H1 (cell line): ENCODE results near the gene C16orf95. TPM values are rescaled to one million over a fixed set of nuclear protein-coding genes. Genes with fewer than 3 reads are reported as not detected.

Experiments
- CTCF ChIA-PET: fragments of 300-600 bp; sonication (Branson Sonifier 250); formaldehyde crosslinking; loops from one replicate; lab custom pipeline; 2021; ENCODE audit not compliant: partially characterized antibody; lab: Charles Lee
- POLR2A ChIA-PET: fragments of 300-600 bp; sonication (Branson Sonifier 250); formaldehyde crosslinking; loops from one replicate; lab custom pipeline; 2021; ENCODE audit warnings: inconsistent platforms; ENCODE audit not compliant: partially characterized antibody; lab: Charles Lee
- DNase-seq, 2 experiments: peaks; one replicate each; pipeline versions ENCODE4 v3.0.0 to v3.0.0-alpha.2; 2010 to 2022; ENCODE audit warnings: low spot score in 2 of 2, low read depth in 1 of 2, mixed read lengths in 1 of 2
- FAIRE-seq: peaks from 2 replicates; lab custom pipeline; 2011; peaks lifted over from hg19 to GRCh38; lab: Jason Lieb, UNC
- H2AFZ ChIP-seq: 2 replicates; pipeline ENCODE4 v1.8.1; 2012; ENCODE audit warnings: low read length, inconsistent platforms
- H2AK5ac ChIP-seq: 2 replicates; pipeline ENCODE4 v1.6.1; 2013; ENCODE audit warnings: low read depth, low read length
- H2BK120ac ChIP-seq: replicated peaks from 2 replicates; pipeline ENCODE3; 2013; ENCODE audit warnings: low read depth, low read length, inconsistent platforms
- H2BK12ac ChIP-seq: 2 replicates; pipeline ENCODE4 v1.6.1; 2013; ENCODE audit warnings: low read depth, low read length
- H2BK15ac ChIP-seq: 2 replicates; pipeline ENCODE4 v1.6.1; 2013; ENCODE audit warnings: low read length
- H2BK20ac ChIP-seq: 2 replicates; pipeline ENCODE4 v1.6.1; 2013; ENCODE audit warnings: low read length
- H2BK5ac ChIP-seq: 2 replicates; pipeline ENCODE4 v1.6.1; 2013; ENCODE audit warnings: low read depth, low read length
- H3K14ac ChIP-seq: 2 replicates; pipeline ENCODE4 v1.6.1; 2013; ENCODE audit warnings: inconsistent platforms; ENCODE audit not compliant: insufficient read length
- H3K18ac ChIP-seq: 2 replicates; pipeline ENCODE4 v1.6.1; 2013; ENCODE audit warnings: low read length; ENCODE audit errors: extremely low read depth
- H3K23ac ChIP-seq: 2 replicates; pipeline ENCODE4 v1.6.1; 2013; ENCODE audit warnings: inconsistent platforms; ENCODE audit not compliant: insufficient read length
- H3K23me2 ChIP-seq: 2 replicates; pipeline ENCODE4 v1.6.1; 2013; ENCODE audit warnings: low read depth, low read length
- H3K27ac ChIP-seq: 2 replicates; pipeline ENCODE4 v1.6.1; 2011; ENCODE audit warnings: low read depth, low read length, inconsistent platforms
- H3K27me3 ChIP-seq, 4 experiments: replicated peaks in 1 of 4; 1 replicate in 1 of 4; 2 replicates in 3 of 4; pipeline versions ENCODE4 v1.6.1 to v1.8.1; 2011 to 2013; ENCODE audit warnings: low read length in 3 of 4, mild to moderate bottlenecking in 3 of 4, inconsistent platforms in 2 of 4, mixed read lengths in 2 of 4, moderate library complexity in 1 of 4; ENCODE audit not compliant: control insufficient read depth in 3 of 4, insufficient read depth in 3 of 4; ENCODE audit errors: extremely low read depth in 1 of 4
- H3K36me3 ChIP-seq, 4 experiments: 2 replicates each; pipeline versions ENCODE4 v1.6.1 to v1.8.1; 2011 to 2013; ENCODE audit warnings: mild to moderate bottlenecking in 4 of 4, low read length in 3 of 4, moderate library complexity in 2 of 4, control low read depth in 1 of 4, inconsistent platforms in 1 of 4; ENCODE audit not compliant: insufficient read depth in 4 of 4, control insufficient read depth in 2 of 4
- H3K4ac ChIP-seq: replicated peaks from 2 replicates; pipeline ENCODE3; 2013; ENCODE audit warnings: low read length, low read depth, mixed read lengths, inconsistent platforms; ENCODE audit not compliant: insufficient read length
- H3K4me1 ChIP-seq, 4 experiments: replicated peaks in 1 of 4; 1 replicate in 1 of 4; 2 replicates in 3 of 4; pipeline versions ENCODE4 v1.6.1 to v1.8.1; 2011 to 2013; ENCODE audit warnings: low read length in 3 of 4, inconsistent platforms in 2 of 4, mixed read lengths in 1 of 4; ENCODE audit not compliant: insufficient read depth in 4 of 4, control insufficient read depth in 3 of 4
- H3K4me2 ChIP-seq, 2 experiments: 2 replicates each; pipeline versions ENCODE4 v1.6.1 to v1.8.1; 2011 to 2013; ENCODE audit warnings: low read depth in 2 of 2, low read length in 2 of 2, control low read depth in 1 of 2, inconsistent platforms in 1 of 2, mild to moderate bottlenecking in 1 of 2; ENCODE audit not compliant: insufficient read depth in 1 of 2
- H3K4me3 ChIP-seq, 4 experiments: fragments of 200-600, 300-600 bp in 1 of 4; sonication (generic), shearing (Covaris generic), sonication (Bioruptor Twin) in 1 of 4; 2 replicates each; pipeline versions ENCODE4 v1.5.1 to v1.8.1; 2011 to 2016; ENCODE audit warnings: low read length in 4 of 4, low read depth in 3 of 4, control low read depth in 2 of 4, inconsistent platforms in 2 of 4, mild to moderate bottlenecking in 2 of 4, mixed read lengths in 1 of 4, moderate library complexity in 1 of 4; ENCODE audit not compliant: insufficient read depth in 2 of 4; ENCODE audit errors: extremely low read depth in 1 of 4
- H3K56ac ChIP-seq: replicated peaks from 2 replicates; pipeline ENCODE3; 2013; ENCODE audit warnings: low read depth, mild to moderate bottlenecking, mixed read lengths, low read length, inconsistent platforms; ENCODE audit not compliant: insufficient read length
- H3K79me1 ChIP-seq: 2 replicates; pipeline ENCODE4 v1.6.1; 2013; ENCODE audit warnings: low read depth, low read length, control low read depth
- H3K79me2 ChIP-seq, 2 experiments: 2 replicates each; pipeline versions ENCODE4 v1.6.1 to v1.8.1; 2012 to 2013; ENCODE audit warnings: low read length in 2 of 2, mild to moderate bottlenecking in 2 of 2, inconsistent platforms in 1 of 2; ENCODE audit not compliant: insufficient read depth in 2 of 2, control insufficient read depth in 1 of 2
- H3K9ac ChIP-seq, 4 experiments: replicated peaks in 1 of 4; 1 replicate in 1 of 4; 2 replicates in 3 of 4; pipeline versions ENCODE4 v1.6.1 to v1.8.1; 2011 to 2013; ENCODE audit warnings: low read depth in 3 of 4, low read length in 3 of 4, control low read depth in 2 of 4, mild to moderate bottlenecking in 2 of 4, moderate library complexity in 2 of 4, inconsistent platforms in 1 of 4; ENCODE audit errors: extremely low read depth in 1 of 4
- H3K9me3 ChIP-seq, 2 experiments: 2 replicates each; pipeline versions ENCODE4 v1.6.1 to v1.8.1; 2012 to 2013; ENCODE audit warnings: mild to moderate bottlenecking in 2 of 2, moderate library complexity in 2 of 2, control low read depth in 1 of 2, inconsistent platforms in 1 of 2, low read depth in 1 of 2, low read length in 1 of 2, mixed read lengths in 1 of 2; ENCODE audit not compliant: insufficient read depth in 2 of 2
- H4K20me1 ChIP-seq, 2 experiments: replicated peaks in 1 of 2; 2 replicates each; pipeline versions ENCODE3 to v1.8.1; 2011 to 2013; ENCODE audit warnings: inconsistent platforms in 2 of 2, low read length in 2 of 2, mild to moderate bottlenecking in 1 of 2; ENCODE audit not compliant: insufficient read depth in 2 of 2, control insufficient read depth in 1 of 2
- H4K5ac ChIP-seq: 2 replicates; pipeline ENCODE4 v1.6.1; 2013; ENCODE audit warnings: low read length, low read depth, mixed read lengths, inconsistent platforms; ENCODE audit not compliant: insufficient read length
- H4K8ac ChIP-seq: 2 replicates; pipeline ENCODE4 v1.8.0; 2013; ENCODE audit warnings: mild to moderate bottlenecking, moderate library complexity, low read length, inconsistent platforms; ENCODE audit not compliant: insufficient read depth; ENCODE audit errors: extremely low read depth
- H4K91ac ChIP-seq: replicated peaks from 2 replicates; pipeline ENCODE3; 2013; ENCODE audit warnings: low read length, mixed read lengths, inconsistent platforms; ENCODE audit not compliant: insufficient read length
- BCL11A ChIP-seq, 2 experiments: IDR thresholded peaks; one replicate each; pipeline ENCODE4 v1.6.1; 2011; ENCODE audit warnings: low read depth in 2 of 2, low read length in 2 of 2, mild to moderate bottlenecking in 2 of 2
- EZH2 ChIP-seq: fragments of 200-600 bp; sonication (generic); IDR thresholded peaks from 2 replicates; pipeline ENCODE4 v1.7.1; 2012; ENCODE audit warnings: low read depth, mild to moderate bottlenecking, moderate library complexity, low read length, inconsistent platforms; ENCODE audit not compliant: severe bottlenecking
- FOSL1 ChIP-seq: IDR thresholded peaks from 2 replicates; pipeline ENCODE4 v1.6.1; 2011; ENCODE audit warnings: mild to moderate bottlenecking, low read depth, low read length, moderate library complexity; ENCODE audit not compliant: insufficient read depth
- HDAC6 ChIP-seq: IDR thresholded peaks from one replicate; pipeline ENCODE4 v1.7.1; 2012; ENCODE audit warnings: low read depth, mild to moderate bottlenecking, inconsistent platforms, low read length, moderate library complexity
- JUN ChIP-seq: IDR thresholded peaks from 2 replicates; pipeline ENCODE4 v1.6.1; 2011; ENCODE audit warnings: low read depth, mild to moderate bottlenecking, improper control_type of control experiment, low read length
- POLR2AphosphoS5 ChIP-seq: IDR thresholded peaks from 2 replicates; pipeline ENCODE4 v1.6.1; 2011; ENCODE audit warnings: low read depth, low read length
- RNF2 ChIP-seq: fragments of 200-900, 300-1000 bp; sonication (generic); IDR thresholded peaks from 2 replicates; pipeline ENCODE4 v1.7.1; 2016; ENCODE audit warnings: borderline replicate concordance, low read depth, mild to moderate bottlenecking, antibody characterized with exemption, low read length; ENCODE audit not compliant: poor library complexity, severe bottlenecking; ENCODE audit errors: missing control alignments
- SUZ12 ChIP-seq: fragments of 200-600 bp; sonication (generic); IDR thresholded peaks from 2 replicates; pipeline ENCODE4 v1.6.1; 2012; ENCODE audit warnings: mild to moderate bottlenecking, inconsistent platforms, low read length, moderate library complexity, mixed read lengths
- WGBS, 2 experiments: shearing (Covaris generic) in 1 of 2; methylation state at CpG; one replicate each; pipeline versions ENCODE4 v1.1.6 to v1.1.7; 2013 to 2015; ENCODE audit warnings: low lambda C conversion rate in 2 of 2, mixed read lengths in 2 of 2, inconsistent platforms in 1 of 2, low coverage in 1 of 2, missing lambda C conversion rate in 1 of 2; ENCODE audit not compliant: insufficient replicate concordance in 2 of 2, insufficient coverage in 1 of 2, insufficient read length in 1 of 2; ENCODE audit errors: extremely low coverage in 1 of 2, missing lambda C conversion rate in 1 of 2; 5-methylcytosine and 5-hydroxymethylcytosine counted together
- polyA plus RNA-seq, 7 experiments: library from polyadenylated mRNA; depleted of rRNA in 3 of 7; stranded (reverse) in 5 of 7; unstranded in 2 of 7; fragments of >200 nt in 5 of 7; fragments of 200-250 nt in 2 of 7; gene quantifications; 1 replicate in 5 of 7; 2 replicates in 1 of 7; 4 replicates in 1 of 7; pipeline versions ENCODE4 v1.2.1 to v1.2.3, GENCODE V29; 2011 to 2013; ENCODE audit warnings: missing spikeins in 2 of 7, mixed read lengths in 2 of 7
- total RNA-seq: library from RNA; stranded (reverse); fragmentation: NEBNext Ultra II Directional; extraction: Animal tissue kit (Norgen Biotek cat#: 25700); gene quantifications from 2 replicates; pipeline ENCODE4 v1.2.1, GENCODE V29; 2021

Gene C16orf95
- total and polyA plus RNA-seq, 2 of the 8 experiments (the other 6 are each of a cell fraction or from before 2014, with no cell fraction given), result 5.0 to 5.4 TPM

DNA sequence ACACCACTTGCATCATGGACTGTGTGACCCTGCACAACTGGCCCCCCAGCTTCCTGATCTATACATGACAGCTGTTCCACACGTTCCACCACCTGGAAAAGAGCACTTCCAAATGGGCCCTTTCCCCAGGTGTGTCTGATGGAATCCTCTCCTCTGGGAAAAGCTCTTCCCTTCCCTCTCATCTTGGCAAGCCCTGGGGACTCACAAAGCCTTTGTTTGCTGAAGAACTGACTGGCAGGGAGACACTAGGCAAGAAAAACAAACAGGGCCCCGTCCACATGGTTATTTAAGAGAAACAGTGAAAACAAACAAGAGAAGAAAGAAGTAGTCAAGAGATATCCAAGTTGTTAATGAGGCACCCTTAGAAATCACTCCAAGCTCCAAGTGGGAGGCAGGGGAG is 52.6 kb downstream of the C16orf95 start:
- H3K4me2 ChIP-seq, result no peak overlapping the region
- no peaks in the 10 kb centered on the region; a peak in 1 of 4 replicates for H3K9me3 ChIP-seq
- H3K27ac ChIP-seq, result no peak overlapping the region
- no peaks in the 10 kb centered on the region for H3K23me2 ChIP-seq
- H2BK5ac ChIP-seq, result no peak overlapping the region
- no peak overlapping the region for H3K9ac ChIP-seq
- TF ChIP-seq SUZ12, result no peak
- no peak for TF ChIP-seq EZH2
- no peak for TF ChIP-seq FOSL1
- no peak for TF ChIP-seq HDAC6
- no peak for TF ChIP-seq BCL11A (IDR thresholded peaks at IDR 0.05; ENCODE audit: low read depth in 2 of 2, low read length in 2 of 2)
- no peak for TF ChIP-seq JUN
- TF ChIP-seq RNF2, result no peak
- TF ChIP-seq POLR2AphosphoS5, result no peak
- H2BK120ac ChIP-seq, result no peak overlapping the region
- H3K4ac ChIP-seq, result no peak overlapping the region
- H3K27me3 ChIP-seq, result no peaks in the 10 kb centered on the region
- no peaks in the 10 kb centered on the region for H3K79me2 ChIP-seq
- ChIA-PET CTCF (interaction anchor here (0.5 to 10.7 kb wide), 7 partner anchors 8 to 314 kb away, joined by 3 to 62 read pairs (median 3); no protein-coding TSS in a partner anchor), POLR2A (no interaction called here)
- H3K56ac ChIP-seq, result no peak overlapping the region
- H3K14ac ChIP-seq, result no peak overlapping the region
- 84% methylated on average over 2 of the region's 2 CpGs; no CpG with 5 or more reads in 1 of the 2 experiments for WGBS, 2 experiments
- H4K91ac ChIP-seq, result no peak overlapping the region
- no peak overlapping the region for H2AK5ac ChIP-seq
- DNase-seq (no peak), FAIRE-seq (no peak)
- no peak overlapping the region for H3K18ac ChIP-seq
- H4K8ac ChIP-seq, result no peak overlapping the region
- H2BK12ac ChIP-seq, result no peak overlapping the region
- H3K36me3 ChIP-seq, result no peaks in the 10 kb centered on the region
- no peaks in the 10 kb centered on the region for H3K4me1 ChIP-seq
- H3K23ac ChIP-seq, result no peak overlapping the region
- no peaks in the 10 kb centered on the region for H4K20me1 ChIP-seq
- H3K4me3 ChIP-seq, result no peak overlapping the region
- H2AFZ ChIP-seq, result 0 out of 2 replicates have a peak overlapping the region, but pooled peaks have one; percentile 0
- no peak overlapping the region for H4K5ac ChIP-seq
- H3K79me1 ChIP-seq, result no peaks in the 10 kb centered on the region
- H2BK15ac ChIP-seq, result no peak overlapping the region
- no peak overlapping the region for H2BK20ac ChIP-seq
